HUDEP-2 (cell line): Measurements from ENCODE around the gene DCUN1D2.

Experiments
- DNase-seq, 76 experiments: peaks; one replicate each; lab custom pipeline; 2025; ENCODE audit not compliant: unreplicated experiment in 76 of 76; lab: John Stamatoyannopoulos, UW

Gene DCUN1D2

GRCh38 chr13:113413178-113413897 is 77.2 kb downstream of the DCUN1D2 start:
- no peak for DNase-seq

DNA sequence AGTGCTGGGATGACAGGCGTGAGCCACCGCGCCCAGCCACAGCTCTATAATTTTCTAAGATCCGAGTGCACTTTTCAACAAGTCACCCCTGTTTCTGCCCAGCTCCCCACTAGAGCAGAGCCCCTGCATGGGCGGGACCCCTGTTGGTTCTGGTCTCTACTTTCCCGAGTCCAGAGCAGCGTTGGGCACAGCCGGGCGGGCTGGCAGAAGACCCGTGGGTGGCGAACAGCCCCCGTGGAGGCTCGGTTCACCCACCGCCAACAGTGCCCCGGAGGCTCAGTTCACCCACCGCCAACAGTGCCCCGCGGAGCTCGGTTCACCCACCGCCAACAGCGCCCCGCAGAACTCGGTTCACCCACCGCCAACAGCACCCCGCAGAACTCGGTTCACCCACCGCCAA is 78.1 kb downstream of the DCUN1D2 start:
- DNase-seq, result no peak

DNA sequence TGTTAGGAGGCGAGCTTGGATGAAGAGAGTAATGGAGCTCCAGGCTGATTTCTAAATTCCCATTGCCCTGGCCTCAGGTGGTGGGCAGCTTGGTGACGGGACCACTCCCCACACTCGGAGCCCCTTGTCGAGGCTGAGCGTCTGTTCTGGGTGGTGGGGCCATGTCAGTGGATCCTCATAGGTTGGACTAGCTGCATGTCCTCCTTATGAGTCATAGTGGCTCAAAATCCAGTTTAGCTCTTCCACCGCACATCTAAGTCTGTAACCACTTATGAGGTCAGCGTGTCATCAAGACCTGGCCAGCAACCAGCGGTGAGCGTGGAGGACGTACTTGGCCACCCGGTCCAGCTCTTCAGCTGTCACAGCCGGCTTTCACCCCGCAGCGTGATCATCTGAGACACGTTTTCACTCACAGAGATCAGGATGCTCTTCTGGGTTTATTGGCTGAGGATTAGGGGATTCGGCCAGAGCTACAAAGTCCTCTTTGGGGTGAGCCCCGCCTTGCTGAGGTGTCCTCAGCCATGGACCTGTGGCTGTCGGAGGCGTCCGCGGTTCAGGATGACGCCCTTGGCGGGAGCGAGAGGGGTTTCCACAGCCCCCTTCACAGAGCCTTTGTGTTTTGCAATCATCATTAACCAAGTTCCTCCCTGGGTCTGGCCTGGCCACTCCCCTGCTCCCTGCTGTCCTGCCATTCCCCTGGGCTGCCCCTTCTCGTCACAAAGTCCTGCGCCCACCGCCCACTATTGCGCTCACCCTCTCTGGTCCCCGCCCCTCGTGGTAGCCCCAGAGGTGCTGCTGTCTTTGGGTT is 79.1 kb downstream of the DCUN1D2 start:
- DNase-seq, result no peak

GRCh38 chr13:113410472-113411201 is 79.9 kb downstream of the DCUN1D2 start:
- no peak for DNase-seq

DNA sequence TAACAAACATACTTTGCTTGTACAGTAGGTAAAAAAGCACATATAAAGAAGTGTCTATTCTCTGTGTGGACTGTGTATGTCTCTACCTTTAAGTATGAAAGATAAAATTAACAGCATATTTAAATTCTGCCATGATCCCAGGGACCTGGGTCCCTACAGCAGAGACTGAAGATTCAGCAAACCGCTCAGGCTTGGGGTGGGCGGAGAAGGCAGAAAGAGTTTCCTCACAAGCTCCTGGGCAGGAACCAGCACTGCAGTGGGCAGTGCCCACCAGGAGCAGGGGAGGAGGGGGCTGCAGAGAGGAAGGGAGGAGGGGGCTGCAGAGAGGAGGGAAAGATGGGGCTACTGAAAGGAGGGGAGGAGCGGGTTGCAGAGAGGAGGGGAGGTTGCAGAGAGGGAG is 81.9 kb downstream of the DCUN1D2 start:
- DNase-seq, result no peak

DNA sequence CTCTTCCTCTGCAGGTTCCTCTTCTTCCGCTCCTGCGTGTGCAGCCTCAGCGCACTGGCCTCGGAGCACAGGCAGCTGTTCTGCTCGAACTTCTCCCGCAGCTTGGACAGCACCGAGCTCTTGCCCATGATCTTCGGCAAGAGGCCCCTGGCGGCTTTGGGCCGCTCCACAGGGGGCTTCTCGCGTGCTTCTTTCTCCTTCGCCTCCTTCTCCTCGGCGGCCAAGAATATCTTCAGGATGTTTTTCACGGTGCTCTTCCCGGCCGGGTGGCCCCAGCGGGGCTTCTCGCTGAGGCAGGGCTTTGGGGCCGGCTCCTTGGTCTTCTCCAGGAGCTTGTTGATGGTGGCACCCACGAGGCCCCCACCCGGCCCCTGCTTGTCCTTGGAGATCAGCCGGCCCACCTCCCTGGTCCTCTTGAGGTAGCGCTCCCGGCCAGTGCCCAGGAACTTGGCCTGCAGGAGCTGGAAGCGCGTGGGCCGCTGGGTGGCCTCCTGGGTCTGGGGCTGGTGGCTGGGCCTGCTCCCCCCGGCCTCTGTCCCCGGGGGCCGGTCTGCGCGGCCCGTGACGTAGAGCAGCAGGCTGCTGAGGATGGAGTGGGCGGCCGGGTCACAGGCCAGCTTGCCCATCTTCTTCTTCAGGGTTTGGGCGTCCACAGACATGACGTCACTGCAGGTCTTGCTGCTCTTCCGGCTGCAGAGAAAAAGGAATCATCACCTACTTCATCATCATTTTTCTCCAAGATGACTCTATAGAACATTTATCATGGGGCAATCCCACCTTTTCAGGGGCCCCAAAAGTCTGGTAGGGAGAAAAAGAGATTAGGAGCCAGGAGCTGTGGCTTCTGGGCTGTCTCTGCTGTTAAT is 82.7 kb downstream of the DCUN1D2 start:
- no peak for DNase-seq

DNA sequence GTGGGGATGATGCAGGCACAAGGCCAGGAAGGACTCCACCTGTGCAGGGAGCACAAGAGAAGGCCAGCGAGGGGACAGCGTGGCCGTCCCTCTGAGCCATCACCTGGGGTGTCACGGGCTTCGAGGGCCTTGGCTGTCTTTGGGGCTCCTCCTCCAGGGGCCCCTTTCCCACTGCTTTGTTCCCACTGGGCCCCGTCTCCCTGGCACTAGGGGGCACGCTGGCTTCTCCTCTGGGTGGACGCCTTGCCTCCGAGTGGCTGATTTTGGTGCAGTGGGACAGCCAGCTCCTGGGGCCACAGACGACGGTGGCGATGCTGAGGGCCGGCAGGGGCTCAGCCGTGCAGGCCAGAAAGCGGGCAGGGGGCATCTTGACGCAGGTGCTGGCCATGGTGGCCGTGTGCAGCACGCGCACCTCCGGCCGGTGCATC is 83.4 kb downstream of the DCUN1D2 start:
- DNase-seq, result no peak

- no peak for DNase-seq
Measured at GRCh38 chr13:113406321-113407102, 84.0 kb downstream of the DCUN1D2 start.
